Heart right ventricle (tissue), 16 donors: ENCODE measurements around the gene RTL10. TPM values are rescaled to one million over a fixed set of nuclear protein-coding genes. Genes with fewer than 3 reads are reported as not detected.
"Not testable (repeated sequence)": the region's sequence is repeated elsewhere in the genome, so short reads cannot be mapped to it uniquely, and the experiment has no call there.

Experiments used
- ATAC-seq, 8 donors: fragments of 200-7000 bp; cut with Tn5 transposase; one replicate each; pipeline ENCODE4 v1.9.1; 2020; ENCODE audit warnings: mild to moderate bottlenecking in 8 of 8, moderate library complexity in 8 of 8, moderate number of reproducible peaks in 1 of 8
- DNase-seq, 2 donors: peaks; one replicate each; pipeline ENCODE4 v3.0.0-alpha.2; 2020
- H3K27ac ChIP-seq, 10 donors: fragments of 200-600 bp; sonication (generic) in 2 of 10; one replicate each; pipeline versions ENCODE4 v1.5.0 to v1.8.0; 2020 to 2022; ENCODE audit warnings: mild to moderate bottlenecking in 3 of 10
- H3K27me3 ChIP-seq, 7 donors: fragments of 200-600 bp; one replicate each; pipeline ENCODE4 v1.8.0; 2021 to 2022; ENCODE audit warnings: mild to moderate bottlenecking in 2 of 7
- H3K36me3 ChIP-seq, 9 donors: fragments of 200-600 bp; sonication (generic) in 1 of 9; one replicate each; pipeline versions ENCODE4 v1.5.0 to v1.8.0; 2020 to 2022; ENCODE audit warnings: mild to moderate bottlenecking in 2 of 9
- H3K4me1 ChIP-seq, 9 donors: fragments of 200-600 bp; sonication (generic) in 1 of 9; one replicate each; pipeline versions ENCODE4 v1.5.0 to v1.8.0; 2020 to 2022; ENCODE audit warnings: mild to moderate bottlenecking in 4 of 9
- H3K4me3 ChIP-seq, 10 donors: fragments of 200-600 bp; sonication (generic) in 2 of 10; one replicate each; pipeline versions ENCODE4 v1.5.0 to v1.8.0; 2020 to 2022; ENCODE audit warnings: mild to moderate bottlenecking in 7 of 10, moderate library complexity in 2 of 10
- H3K9me3 ChIP-seq, 11 donors: fragments of 200-600 bp in 10 of 11; sonication (generic) in 2 of 11; one replicate each; pipeline versions ENCODE4 v1.5.0 to v1.8.0; 2013 to 2022; ENCODE audit warnings: mild to moderate bottlenecking in 2 of 11, control low read depth in 1 of 11, moderate library complexity in 1 of 11
- WGBS, 2 donors: extraction: QIAGEN DNeasy Blood & Tissue Kit; methylation state at CpG; one replicate each; pipeline ENCODE4 v1.1.7; 2013; ENCODE audit warnings: inconsistent platforms in 1 of 2; 5-methylcytosine and 5-hydroxymethylcytosine counted together
- intact Hi-C, 10 donors: fragments of 100-400 bp; cut with DNase I; formaldehyde crosslinking; loops; one replicate each; pipeline versions ENCODE4 v1.11.1 to v1.14.2; 2022
- polyA plus RNA-seq, 2 donors: library from polyadenylated mRNA; stranded (reverse); fragments of 200-250 nt; gene quantifications; one replicate each; pipeline ENCODE4 v1.2.3, GENCODE V29; 2013
- total RNA-seq, 10 donors: library from RNA; stranded (reverse); fragmentation: NEBNext Ultra II Directional in 3 of 10; extraction: Animal tissue kit (Norgen Biotek cat#: 25700) in 3 of 10; gene quantifications; one replicate each; pipeline versions ENCODE4 v1.2.1 to v1.2.4, GENCODE V29; 2021 to 2023
- TF ChIP-seq, protein P1 (sequence below), 9 donors: fragments of 200-600 bp; sonication (generic) in 2 of 9; IDR thresholded peaks; one replicate each; pipeline versions ENCODE4 v1.5.0 to v1.8.0; 2021 to 2022; ENCODE audit warnings: antibody characterized with exemption in 9 of 9, mild to moderate bottlenecking in 5 of 9, moderate library complexity in 1 of 9
- donor health status: Arrhythmogenic right ventricular cardiomyopathy.
- donor health status: ischemic (EF 13 %, LVEDD 7.1; RV severe dilation, severe dysfunction).
- donor health status: healthy with polysubstance abuse.
- donor health status: DM: no; HTN: yes; CAD: no.
- donor health status: DM: no; HTN: no; CAD: no.
- donor health status: ischemic (EF 25% LVEDD 6.9; RV normal size, moderate dysfunction).
- donor health status: ischemic (EF 25% LVEDD 5.7; RV mildly dilated, moderate dysfunction).
- donor health status: healthy.
- donor health status: DM: yes; HTN: yes; CAD: no.
- donor health status: Ischemic cardiomyopathy.
- donor health status: ischemic (EF 35%, LVEDD 5.7; RV mildly dilated, moderate dysfunction).
- donor health status: nonischemic (EF 11% LVEDD 7.7; RV severe dilation, severe dysfunction).
- donor health status: DM: yes; HTN: yes; CAD: no.
- donor health status: PGD.
- donor health status: ischemic (EF 29% LVEDD 5.4; RV normal size, mild dysfunction).
- donor health status: nonischemic (EF 23%, LVEDD 6.1; RV moderate dilation, normal function).

The RTL10 gene
- total and polyA plus RNA-seq, 12 donors = 4.0 to 12.0 (median 7.1) TPM

DNA sequence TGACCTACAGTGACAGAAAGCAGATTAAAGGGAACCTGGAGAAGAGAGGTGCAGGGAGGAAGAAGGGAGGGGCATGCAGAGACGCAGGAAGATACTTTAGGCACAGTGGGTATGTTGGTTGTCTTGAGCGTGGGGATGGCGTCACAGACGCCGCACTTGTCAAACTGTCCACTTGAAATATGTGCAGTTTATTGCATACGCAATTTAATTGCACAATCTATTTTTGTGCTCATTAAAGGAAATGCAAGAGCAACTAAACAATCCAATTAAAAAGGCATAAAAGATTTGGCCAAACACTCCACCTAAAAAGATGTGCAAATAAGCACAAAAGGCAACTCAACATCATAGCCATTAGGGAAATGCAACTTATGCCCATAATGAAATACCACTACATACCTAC, 16.8 kb downstream of the RTL10 start:
- intact Hi-C loops = no loop called here
- ATAC-seq = no peak
- H3K27me3 ChIP-seq = no peaks in the 10 kb centered on the region
- peaks cover 0 to 7% (median 0%) of the 10 kb centered on the region in 9 donors for H3K4me1 ChIP-seq
- 93 to 95% methylated on average over 6 of the region's 6 CpGs for WGBS, 2 donors
- TF ChIP-seq, protein P1, sequence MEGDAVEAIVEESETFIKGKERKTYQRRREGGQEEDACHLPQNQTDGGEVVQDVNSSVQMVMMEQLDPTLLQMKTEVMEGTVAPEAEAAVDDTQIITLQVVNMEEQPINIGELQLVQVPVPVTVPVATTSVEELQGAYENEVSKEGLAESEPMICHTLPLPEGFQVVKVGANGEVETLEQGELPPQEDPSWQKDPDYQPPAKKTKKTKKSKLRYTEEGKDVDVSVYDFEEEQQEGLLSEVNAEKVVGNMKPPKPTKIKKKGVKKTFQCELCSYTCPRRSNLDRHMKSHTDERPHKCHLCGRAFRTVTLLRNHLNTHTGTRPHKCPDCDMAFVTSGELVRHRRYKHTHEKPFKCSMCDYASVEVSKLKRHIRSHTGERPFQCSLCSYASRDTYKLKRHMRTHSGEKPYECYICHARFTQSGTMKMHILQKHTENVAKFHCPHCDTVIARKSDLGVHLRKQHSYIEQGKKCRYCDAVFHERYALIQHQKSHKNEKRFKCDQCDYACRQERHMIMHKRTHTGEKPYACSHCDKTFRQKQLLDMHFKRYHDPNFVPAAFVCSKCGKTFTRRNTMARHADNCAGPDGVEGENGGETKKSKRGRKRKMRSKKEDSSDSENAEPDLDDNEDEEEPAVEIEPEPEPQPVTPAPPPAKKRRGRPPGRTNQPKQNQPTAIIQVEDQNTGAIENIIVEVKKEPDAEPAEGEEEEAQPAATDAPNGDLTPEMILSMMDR (IDR thresholded peaks at IDR 0.05) = no peak
- no peaks in the 10 kb centered on the region for H3K9me3 ChIP-seq
- H3K27ac ChIP-seq = no peak overlapping the region
- DNase-seq = no peak
- H3K36me3 ChIP-seq = no peaks in the 10 kb centered on the region
- H3K4me3 ChIP-seq = no peak overlapping the region

DNA sequence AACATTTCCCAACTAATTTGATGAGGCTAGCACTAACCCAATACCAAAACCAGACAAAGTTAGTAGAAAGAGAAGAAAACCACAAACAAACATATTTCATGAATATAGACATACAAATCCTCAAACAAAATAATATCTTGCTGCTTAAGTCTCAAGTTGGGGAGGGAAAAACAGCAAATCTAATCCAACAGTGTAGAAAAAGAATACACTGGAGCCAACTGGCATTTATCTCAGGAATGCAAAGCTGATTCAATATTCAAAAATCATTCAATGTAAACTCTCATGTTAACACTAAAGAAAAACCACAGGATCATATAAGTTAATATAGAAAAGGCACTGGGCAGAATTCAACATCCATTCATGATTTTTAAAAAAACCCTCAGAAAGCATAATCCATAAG, 18.2 kb downstream of the RTL10 start:
- no peak overlapping the region for H3K4me3 ChIP-seq
- no peaks in the 10 kb centered on the region for H3K4me1 ChIP-seq
- TF ChIP-seq, protein P1 (IDR thresholded peaks at IDR 0.05) = no peak
- no peaks in the 10 kb centered on the region for H3K9me3 ChIP-seq
- ATAC-seq (no peak), DNase-seq (no peak)
- H3K36me3 ChIP-seq = no peaks in the 10 kb centered on the region
- H3K27me3 ChIP-seq = no peaks in the 10 kb centered on the region
- H3K27ac ChIP-seq = no peak overlapping the region
- intact Hi-C loops = no loop called here

DNA sequence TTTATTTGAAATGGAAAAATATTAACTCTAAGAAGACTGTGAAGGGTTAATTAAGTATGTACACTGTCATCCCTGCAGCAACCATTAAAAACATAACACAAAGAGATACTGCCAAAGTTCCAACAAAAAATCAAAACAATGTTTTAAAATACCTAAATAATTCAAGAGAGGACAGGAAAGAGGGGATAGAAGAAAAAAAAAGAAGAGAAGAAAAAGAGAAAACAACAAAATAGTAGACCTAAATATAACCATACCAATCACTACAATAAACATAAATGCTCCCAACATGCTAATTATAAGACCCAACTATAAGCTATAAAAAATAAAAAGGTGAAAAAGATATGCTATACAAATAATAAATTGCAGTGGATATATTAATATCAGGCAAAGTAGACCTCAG, 20.1 kb downstream of the RTL10 start:
- Histone ChIP-seq H3K4me3 (no peak overlapping the region), H3K4me1 (no peaks in the 10 kb centered on the region), H3K36me3 (no peaks in the 10 kb centered on the region), H3K9me3 (no peaks in the 10 kb centered on the region), H3K27ac (no peak overlapping the region), H3K27me3 (no peaks in the 10 kb centered on the region)
- ATAC-seq (no peak), DNase-seq (no peak)
- TF ChIP-seq, protein P1 (IDR thresholded peaks at IDR 0.05) = no peak
- intact Hi-C loops = loop anchor here in 1 of 10 donors (5.0 kb wide), 1 partner anchor 38 kb away; no protein-coding TSS in a partner anchor

DNA sequence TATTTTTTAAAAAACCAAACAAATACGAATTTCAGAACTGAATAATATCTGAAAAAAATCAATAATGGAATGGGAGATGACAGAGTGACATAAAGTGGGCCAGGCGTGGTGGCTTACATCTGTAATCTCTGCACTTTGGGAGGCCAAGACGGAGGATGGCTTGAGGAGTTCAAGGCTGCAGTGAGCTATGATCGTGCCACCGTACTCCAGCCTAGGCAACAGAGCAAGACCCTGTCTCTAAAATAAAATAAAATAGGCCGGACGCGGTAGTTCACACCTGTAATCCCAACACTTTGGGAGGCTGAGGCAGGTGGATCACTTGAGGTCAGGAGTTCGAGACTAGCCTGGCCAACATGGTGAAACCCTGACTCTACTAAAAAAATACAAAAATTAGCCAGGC, 21.3 kb downstream of the RTL10 start:
- not testable (repeated sequence) for ATAC-seq, H3K36me3 ChIP-seq, DNase-seq, H3K9me3 ChIP-seq, H3K27me3 ChIP-seq, H3K4me1 ChIP-seq, H3K4me3 ChIP-seq, H3K27ac ChIP-seq
- intact Hi-C loops = loop anchor here in 1 of 10 donors (5.0 kb wide), 1 partner anchor 39 kb away; no protein-coding TSS in a partner anchor
- WGBS, 2 donors = 93 to 98% methylated on average over 9 of the region's 9 CpGs

DNA sequence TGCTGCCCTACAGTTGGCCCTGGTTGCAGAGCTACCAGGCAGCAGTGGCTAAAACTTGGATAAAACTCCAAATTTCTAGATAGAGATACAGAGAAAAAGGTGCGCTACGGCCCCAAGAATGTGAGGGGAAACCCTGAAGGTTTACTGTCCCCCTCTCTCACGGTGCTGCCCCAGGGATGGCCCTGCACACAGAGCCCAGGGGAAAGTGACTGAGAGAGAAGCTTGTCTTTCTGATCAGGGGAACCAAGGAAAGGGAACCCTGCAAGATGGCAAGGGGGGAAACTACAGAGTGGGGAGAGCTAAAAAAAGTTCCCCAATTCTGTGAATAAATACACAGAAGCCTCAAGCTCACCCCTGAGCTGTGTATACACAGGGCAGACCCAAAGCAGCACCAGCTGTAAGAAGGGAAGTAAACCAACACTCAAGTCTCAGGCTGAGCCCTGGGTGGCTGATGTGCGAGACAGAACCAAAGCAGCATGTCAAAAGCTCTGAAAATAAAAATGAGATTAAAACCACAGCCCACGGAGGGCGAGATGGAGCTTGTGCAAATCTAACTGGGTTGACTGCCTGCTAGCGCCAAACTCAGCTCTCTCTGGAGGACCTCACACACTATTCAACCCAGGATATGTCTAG, 22.1 kb downstream of the RTL10 start:
- TF ChIP-seq, protein P1 (IDR thresholded peaks at IDR 0.05) = no peak
- Histone ChIP-seq H3K27ac (no peak overlapping the region), H3K27me3 (no peaks in the 10 kb centered on the region), H3K36me3 (no peaks in the 10 kb centered on the region), H3K4me3 (no peak overlapping the region), H3K4me1 (no peaks in the 10 kb centered on the region), H3K9me3 (no peaks in the 10 kb centered on the region)
- 85 to 90% methylated on average over 7 of the region's 7 CpGs for WGBS, 2 donors
- DNase-seq = no peak
- no peak for ATAC-seq
- intact Hi-C loops = loop anchor here in 1 of 10 donors (5.0 kb wide), 1 partner anchor 40 kb away; no protein-coding TSS in a partner anchor

DNA sequence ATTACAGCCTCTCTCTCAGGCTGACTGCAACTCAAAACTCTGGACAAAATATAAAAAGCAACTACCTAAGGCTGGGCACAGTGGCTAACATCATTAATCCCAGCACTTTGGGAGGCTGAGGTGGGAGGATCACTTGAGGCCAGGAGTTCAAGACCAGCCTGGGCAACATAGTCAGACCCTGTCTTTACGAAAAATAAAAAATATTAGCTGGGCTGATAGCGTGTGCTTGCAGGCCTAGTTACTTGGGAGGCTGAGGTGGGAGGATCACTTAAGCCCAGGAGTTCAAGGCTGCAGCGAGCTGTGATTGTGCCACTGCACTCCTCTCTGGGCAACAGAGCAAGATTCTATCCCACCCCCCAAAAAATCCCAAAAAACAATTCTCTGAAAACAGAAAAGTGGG, 22.7 kb downstream of the RTL10 start:
- ATAC-seq, H3K9me3 ChIP-seq, H3K4me1 ChIP-seq, H3K27me3 ChIP-seq, H3K36me3 ChIP-seq, DNase-seq, H3K27ac ChIP-seq, H3K4me3 ChIP-seq: not testable (repeated sequence)
- WGBS, 2 donors = 82 to 98% methylated on average over 3 of the region's 3 CpGs
- intact Hi-C loops = loop anchor here in 1 of 10 donors (5.0 kb wide), 1 partner anchor 40 kb away; no protein-coding TSS in a partner anchor
